DOHH2 (cell line): ENCODE measurements around the gene KRT80.

ENCODE experiments used
- CTCF ChIP-seq: fragments of 200-600 bp; sonication (generic); IDR thresholded peaks from one replicate; pipeline ENCODE4 v1.5.1; 2014; ENCODE audit warnings: antibody characterized with exemption, mild to moderate bottlenecking, low read depth, low read length; ENCODE audit not compliant: poor library complexity, severe bottlenecking
- EZH2phosphoT487 ChIP-seq: fragments of 200-600 bp; sonication (generic); IDR thresholded peaks from 2 replicates; pipeline ENCODE4 v1.6.1; 2017; ENCODE audit warnings: borderline replicate concordance, mild to moderate bottlenecking, antibody characterized with exemption, low read length, moderate library complexity, mixed read lengths

GRCh38 chr12:52125476-52125900 is 66.3 kb downstream of the KRT80 start:
- TF ChIP-seq CTCF = no peak
- no peak for TF ChIP-seq EZH2phosphoT487
